ENCODE data around the gene NRCAM. TPM values are rescaled to one million over a fixed set of nuclear protein-coding genes. Genes with fewer than 3 reads are reported as not detected.
"Not testable (repeated sequence)": the region's sequence is repeated elsewhere in the genome, so short reads cannot be mapped to it uniquely, and the experiment has no call there.

The NRCAM gene
- total and polyA plus RNA-seq, 2 donors = 4.7 to 13.9 TPM

DNA sequence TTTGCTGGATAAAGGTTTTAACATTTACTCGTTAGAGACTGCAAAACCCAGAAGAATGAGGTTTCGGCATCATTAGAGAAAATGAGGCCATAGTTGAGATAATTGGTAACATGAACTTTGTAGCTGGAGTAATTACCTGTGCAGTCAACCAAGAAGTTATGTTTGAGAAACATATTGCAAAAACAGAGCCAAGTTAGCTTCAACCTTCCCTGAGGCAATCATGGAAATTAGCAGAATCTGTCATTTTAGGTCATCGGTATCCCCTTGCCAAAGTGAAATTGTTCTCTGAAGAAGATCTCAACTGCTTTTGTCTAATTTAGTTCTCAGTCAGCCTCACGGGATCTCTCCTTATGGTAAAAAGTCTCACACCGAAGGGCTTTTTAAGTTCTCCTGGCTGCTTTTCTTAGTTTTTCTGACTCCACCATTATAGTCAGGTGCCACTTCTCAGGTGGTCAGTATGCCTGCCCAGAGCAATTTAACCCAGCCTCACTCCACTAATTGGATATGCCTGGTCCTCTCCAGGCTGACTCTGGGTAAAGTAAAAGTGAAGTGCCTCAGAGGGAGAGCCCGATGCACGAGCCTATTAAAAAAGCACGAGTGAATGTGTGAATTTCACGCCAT is 52.5 kb downstream of the NRCAM start:
- H3K27ac ChIP-seq (ENCODE audit: low read depth in 1 of 2, low read length in 1 of 2) = no peak overlapping the region
- DNase-seq (ENCODE audit: low read depth in 6 of 9, low spot score in 9 of 9) = no peak
- H3K9me3 ChIP-seq (ENCODE audit: control insufficient read depth in 2 of 2, insufficient read depth in 1 of 2, low read length in 1 of 2) = no peaks in the 10 kb centered on the region
- no peak overlapping the region for H3K4me3 ChIP-seq (ENCODE audit: low read length in 2 of 2)
- no peaks in the 10 kb centered on the region for H3K4me1 ChIP-seq (ENCODE audit: control insufficient read depth in 2 of 2, insufficient read depth in 2 of 2, low read length in 2 of 2)
- H3K27me3 ChIP-seq (ENCODE audit: control insufficient read depth in 2 of 2, insufficient read depth in 1 of 2, low read length in 1 of 2) = no peaks in the 10 kb centered on the region
- no peaks in the 10 kb centered on the region for H3K36me3 ChIP-seq (ENCODE audit: control insufficient read depth in 2 of 2, insufficient read depth in 2 of 2, low read length in 1 of 2)
- 91% methylated on average over 9 of the region's 9 CpGs for WGBS

DNA sequence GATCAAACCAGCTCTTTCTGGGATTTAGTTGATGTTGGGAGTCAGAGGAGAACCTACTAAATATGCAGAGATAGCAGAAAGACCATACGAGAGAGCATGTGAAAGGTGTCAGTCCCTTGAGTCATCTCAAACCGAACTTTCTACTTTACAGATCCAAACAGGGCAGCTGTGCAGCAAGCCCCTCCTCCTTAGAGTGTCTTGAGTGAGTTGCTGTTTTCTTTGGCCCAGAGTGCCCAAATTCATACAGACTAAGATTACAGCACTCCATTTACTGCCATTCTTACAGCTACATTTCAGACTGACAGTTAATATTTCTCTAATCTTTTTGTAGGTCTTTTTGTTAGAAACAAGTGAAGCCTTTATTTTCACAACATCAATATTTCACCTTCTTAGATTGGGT is 53.4 kb downstream of the NRCAM start:
- no peaks in the 10 kb centered on the region for H3K9me3 ChIP-seq (ENCODE audit: control insufficient read depth in 2 of 2, insufficient read depth in 1 of 2, low read length in 1 of 2)
- no peaks in the 10 kb centered on the region for H3K36me3 ChIP-seq (ENCODE audit: control insufficient read depth in 2 of 2, insufficient read depth in 2 of 2, low read length in 1 of 2)
- no peak overlapping the region for H3K27ac ChIP-seq (ENCODE audit: low read depth in 1 of 2, low read length in 1 of 2)
- no peak overlapping the region for H3K4me3 ChIP-seq (ENCODE audit: low read length in 2 of 2)
- H3K27me3 ChIP-seq (ENCODE audit: control insufficient read depth in 2 of 2, insufficient read depth in 1 of 2, low read length in 1 of 2) = no peaks in the 10 kb centered on the region
- H3K4me1 ChIP-seq (ENCODE audit: control insufficient read depth in 2 of 2, insufficient read depth in 2 of 2, low read length in 2 of 2) = no peaks in the 10 kb centered on the region
- DNase-seq (ENCODE audit: low read depth in 6 of 9, low spot score in 9 of 9) = peak in 1 of 9 donors; percentile 9
- WGBS = 69% methylated on average over 2 of the region's 2 CpGs

DNA sequence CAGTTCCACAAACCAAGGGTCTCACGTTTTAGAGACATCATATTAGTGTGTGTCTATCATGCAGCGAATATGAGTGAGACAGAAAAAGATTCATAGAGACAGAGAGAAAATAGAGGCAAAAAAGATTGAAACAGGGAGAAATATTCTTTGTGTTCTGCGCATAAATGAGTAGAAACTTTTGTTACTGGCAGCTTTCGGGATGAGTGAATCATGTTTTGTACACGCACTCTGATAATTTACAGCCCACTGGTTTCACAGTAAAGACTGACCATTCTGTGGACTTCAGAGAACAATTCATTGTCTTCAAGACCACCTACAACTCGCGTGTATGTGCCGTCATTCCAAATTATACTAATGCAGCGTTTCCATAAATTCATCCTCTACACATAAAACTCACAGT is 60.2 kb downstream of the NRCAM start:
- Histone ChIP-seq H3K9me3 (ENCODE audit: control insufficient read depth in 2 of 2, insufficient read depth in 1 of 2, low read length in 1 of 2) (no peaks in the 10 kb centered on the region), H3K27me3 (ENCODE audit: control insufficient read depth in 2 of 2, insufficient read depth in 1 of 2, low read length in 1 of 2) (no peaks in the 10 kb centered on the region), H3K4me3 (ENCODE audit: low read length in 2 of 2) (no peak overlapping the region), H3K4me1 (ENCODE audit: control insufficient read depth in 2 of 2, insufficient read depth in 2 of 2, low read length in 2 of 2) (no peaks in the 10 kb centered on the region), H3K27ac (ENCODE audit: low read depth in 1 of 2, low read length in 1 of 2) (no peak overlapping the region), H3K36me3 (ENCODE audit: control insufficient read depth in 2 of 2, insufficient read depth in 2 of 2, low read length in 1 of 2) (no peaks in the 10 kb centered on the region)
- DNase-seq (ENCODE audit: low read depth in 6 of 9, low spot score in 9 of 9) = no peak
- 94% methylated on average over 9 of the region's 9 CpGs for WGBS

DNA sequence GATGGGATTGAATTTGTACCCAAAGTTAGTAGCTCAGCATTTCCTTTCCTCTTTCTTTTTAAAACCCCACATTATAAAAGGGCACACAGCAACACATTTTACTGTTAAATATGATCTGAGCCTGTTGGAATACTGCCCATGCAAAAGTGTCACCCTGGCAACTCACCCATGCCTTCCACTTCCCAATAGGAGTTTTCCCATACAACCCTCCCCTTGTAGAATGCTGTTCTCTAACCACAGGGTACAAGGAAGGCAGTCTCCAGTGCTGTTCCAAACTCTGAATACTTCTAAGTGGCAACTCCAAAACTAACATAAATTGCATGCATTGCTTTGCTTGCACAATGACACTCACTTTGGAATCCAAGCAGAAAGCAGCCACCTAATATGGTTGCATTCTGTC is 60.8 kb downstream of the NRCAM start:
- Histone ChIP-seq H3K4me3 (ENCODE audit: low read length in 2 of 2) (no peak overlapping the region), H3K27me3 (ENCODE audit: control insufficient read depth in 2 of 2, insufficient read depth in 1 of 2, low read length in 1 of 2) (no peaks in the 10 kb centered on the region), H3K36me3 (ENCODE audit: control insufficient read depth in 2 of 2, insufficient read depth in 2 of 2, low read length in 1 of 2) (no peaks in the 10 kb centered on the region), H3K27ac (ENCODE audit: low read depth in 1 of 2, low read length in 1 of 2) (no peak overlapping the region), H3K9me3 (ENCODE audit: control insufficient read depth in 2 of 2, insufficient read depth in 1 of 2, low read length in 1 of 2) (no peaks in the 10 kb centered on the region), H3K4me1 (ENCODE audit: control insufficient read depth in 2 of 2, insufficient read depth in 2 of 2, low read length in 2 of 2) (no peaks in the 10 kb centered on the region)
- DNase-seq (ENCODE audit: low read depth in 6 of 9, low spot score in 9 of 9) = no peak

DNA sequence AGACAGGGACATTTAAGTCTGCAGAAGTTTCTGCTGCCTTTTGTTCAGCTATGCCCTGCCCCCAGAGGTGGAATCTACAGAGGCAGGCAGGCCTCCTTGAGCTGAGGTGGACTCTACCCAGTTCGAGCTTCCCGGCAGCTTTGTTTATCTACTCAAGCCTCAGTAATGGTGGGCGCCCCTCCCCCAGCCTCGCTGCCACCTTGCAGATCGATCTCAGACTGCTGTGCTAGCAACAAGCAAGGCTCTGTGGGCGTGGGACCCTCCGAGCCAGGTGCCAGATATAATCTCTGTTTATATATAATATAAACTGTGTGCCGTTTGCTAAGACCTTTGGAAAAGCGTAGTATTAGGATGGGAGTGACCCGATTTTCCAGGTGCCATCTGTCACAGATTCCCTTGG is 63.1 kb downstream of the NRCAM start:
- not testable (repeated sequence) for DNase-seq (ENCODE audit: low read depth in 6 of 9, low spot score in 9 of 9); H3K36me3 ChIP-seq (ENCODE audit: control insufficient read depth in 2 of 2, insufficient read depth in 2 of 2, low read length in 1 of 2)

DNA sequence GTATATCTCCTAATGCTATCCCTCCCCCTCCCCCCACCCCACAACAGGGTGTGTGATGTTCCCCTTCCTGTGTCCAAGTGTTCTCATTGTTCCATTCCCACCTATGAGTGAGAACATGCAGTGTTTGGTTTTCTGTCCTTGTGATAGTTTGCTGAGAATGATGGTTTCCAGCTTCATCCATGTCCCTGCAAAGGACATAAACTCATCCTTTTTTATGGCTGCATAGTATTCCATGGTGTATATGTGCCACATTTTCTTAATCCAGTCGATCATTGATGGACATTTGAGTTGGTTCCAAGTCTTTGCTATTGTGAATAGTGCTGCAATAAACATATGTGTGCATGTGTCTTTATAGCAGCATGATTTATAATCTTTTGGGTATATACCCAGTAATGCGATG is 68.5 kb downstream of the NRCAM start:
- 92% methylated on average over 2 of the region's 2 CpGs for WGBS
- not testable (repeated sequence) for H3K4me1 ChIP-seq (ENCODE audit: control insufficient read depth in 2 of 2, insufficient read depth in 2 of 2, low read length in 2 of 2); H3K36me3 ChIP-seq (ENCODE audit: control insufficient read depth in 2 of 2, insufficient read depth in 2 of 2, low read length in 1 of 2); H3K27ac ChIP-seq (ENCODE audit: low read depth in 1 of 2, low read length in 1 of 2); H3K4me3 ChIP-seq (ENCODE audit: low read length in 2 of 2); H3K9me3 ChIP-seq (ENCODE audit: control insufficient read depth in 2 of 2, insufficient read depth in 1 of 2, low read length in 1 of 2); DNase-seq (ENCODE audit: low read depth in 6 of 9, low spot score in 9 of 9); H3K27me3 ChIP-seq (ENCODE audit: control insufficient read depth in 2 of 2, insufficient read depth in 1 of 2, low read length in 1 of 2)

More for the DNA sequence above, 63.1 kb downstream of the NRCAM start:
- H3K27ac ChIP-seq (ENCODE audit: low read depth in 1 of 2, low read length in 1 of 2); H3K4me3 ChIP-seq (ENCODE audit: low read length in 2 of 2); H3K4me1 ChIP-seq (ENCODE audit: control insufficient read depth in 2 of 2, insufficient read depth in 2 of 2, low read length in 2 of 2); H3K9me3 ChIP-seq (ENCODE audit: control insufficient read depth in 2 of 2, insufficient read depth in 1 of 2, low read length in 1 of 2); H3K27me3 ChIP-seq (ENCODE audit: control insufficient read depth in 2 of 2, insufficient read depth in 1 of 2, low read length in 1 of 2): not testable (repeated sequence)
- 80% methylated on average over 10 of the region's 10 CpGs for WGBS

DNA sequence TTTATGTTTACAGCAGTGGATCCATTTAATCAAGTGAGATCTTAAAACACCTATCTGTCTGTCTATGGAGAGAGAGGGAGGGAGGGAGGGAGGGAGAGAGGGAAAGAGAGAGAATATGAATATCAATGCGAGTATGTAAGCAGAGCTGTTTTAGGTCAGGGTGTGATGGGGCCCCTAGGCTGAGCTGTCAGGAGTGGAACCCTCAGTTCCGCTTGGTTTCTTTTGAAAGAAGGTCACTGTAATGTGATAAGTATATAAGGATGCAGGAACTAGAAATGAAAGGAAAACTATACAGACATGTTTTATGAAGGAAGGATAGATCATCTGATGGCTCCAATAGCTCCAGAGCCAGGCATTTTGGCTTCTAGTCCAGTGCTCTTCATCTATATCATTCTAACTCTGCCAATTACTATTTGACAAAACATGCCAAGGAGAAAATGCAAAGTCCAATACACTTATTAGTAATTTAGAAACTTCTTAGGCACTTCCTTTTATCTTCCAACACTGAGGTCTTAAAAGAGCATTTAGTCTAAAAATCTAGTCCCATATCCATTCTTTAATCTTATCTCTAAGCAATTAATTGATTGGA is 70.3 kb downstream of the NRCAM start:
- H3K27ac ChIP-seq (ENCODE audit: low read depth in 1 of 2, low read length in 1 of 2) = no peak overlapping the region
- no peak for DNase-seq (ENCODE audit: low read depth in 6 of 9, low spot score in 9 of 9)
- 76% methylated on average over 2 of the region's 2 CpGs for WGBS
- no peaks in the 10 kb centered on the region for H3K4me1 ChIP-seq (ENCODE audit: control insufficient read depth in 2 of 2, insufficient read depth in 2 of 2, low read length in 2 of 2)
- H3K4me3 ChIP-seq (ENCODE audit: low read length in 2 of 2) = no peak overlapping the region
- no peaks in the 10 kb centered on the region for H3K36me3 ChIP-seq (ENCODE audit: control insufficient read depth in 2 of 2, insufficient read depth in 2 of 2, low read length in 1 of 2)
- no peaks in the 10 kb centered on the region for H3K9me3 ChIP-seq (ENCODE audit: control insufficient read depth in 2 of 2, insufficient read depth in 1 of 2, low read length in 1 of 2)
- no peaks in the 10 kb centered on the region for H3K27me3 ChIP-seq (ENCODE audit: control insufficient read depth in 2 of 2, insufficient read depth in 1 of 2, low read length in 1 of 2)

DNA sequence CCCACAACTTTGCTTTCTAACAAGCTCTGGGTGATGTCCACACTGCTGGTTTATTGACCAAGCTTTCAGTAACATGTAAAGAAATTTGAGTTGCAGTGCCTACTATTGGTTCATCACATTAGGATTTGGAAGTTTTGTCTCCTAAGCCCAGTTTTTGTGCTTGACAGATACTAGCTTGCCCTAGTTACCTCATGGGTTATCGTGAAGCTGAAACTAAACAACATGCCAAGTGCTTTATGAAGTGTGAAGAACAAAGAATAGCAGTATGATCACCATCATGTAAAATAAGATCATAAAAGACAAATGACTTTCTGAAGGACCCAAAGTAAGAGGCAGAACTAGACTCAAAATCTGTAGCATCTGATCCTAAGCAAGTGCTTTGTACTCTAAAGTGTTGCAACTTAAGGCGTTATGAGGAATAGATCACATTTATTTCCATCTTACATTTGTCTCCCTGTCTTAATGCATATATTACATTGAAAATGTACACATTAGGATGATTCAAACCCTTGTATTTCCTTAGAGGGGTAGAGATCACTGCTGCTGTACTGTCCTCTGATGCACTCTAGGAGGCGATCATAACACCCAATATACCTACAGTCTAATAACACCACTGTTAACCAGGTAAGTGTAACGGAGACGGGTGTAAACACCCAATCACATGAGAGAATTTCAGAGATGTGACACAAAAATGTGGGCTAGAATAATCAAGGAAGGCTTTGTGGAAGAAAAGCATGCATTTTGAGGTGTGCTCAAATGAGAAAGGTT is 71.3 kb downstream of the NRCAM start:
- DNase-seq (ENCODE audit: low read depth in 6 of 9, low spot score in 9 of 9) = no peak
- no peaks in the 10 kb centered on the region for H3K36me3 ChIP-seq (ENCODE audit: control insufficient read depth in 2 of 2, insufficient read depth in 2 of 2, low read length in 1 of 2)
- no peak overlapping the region for H3K4me3 ChIP-seq (ENCODE audit: low read length in 2 of 2)
- no peaks in the 10 kb centered on the region for H3K27me3 ChIP-seq (ENCODE audit: control insufficient read depth in 2 of 2, insufficient read depth in 1 of 2, low read length in 1 of 2)
- no peak overlapping the region for H3K27ac ChIP-seq (ENCODE audit: low read depth in 1 of 2, low read length in 1 of 2)
- H3K9me3 ChIP-seq (ENCODE audit: control insufficient read depth in 2 of 2, insufficient read depth in 1 of 2, low read length in 1 of 2) = no peaks in the 10 kb centered on the region
- H3K4me1 ChIP-seq (ENCODE audit: control insufficient read depth in 2 of 2, insufficient read depth in 2 of 2, low read length in 2 of 2) = no peaks in the 10 kb centered on the region
- 75% methylated on average over 5 of the region's 5 CpGs for WGBS

DNA sequence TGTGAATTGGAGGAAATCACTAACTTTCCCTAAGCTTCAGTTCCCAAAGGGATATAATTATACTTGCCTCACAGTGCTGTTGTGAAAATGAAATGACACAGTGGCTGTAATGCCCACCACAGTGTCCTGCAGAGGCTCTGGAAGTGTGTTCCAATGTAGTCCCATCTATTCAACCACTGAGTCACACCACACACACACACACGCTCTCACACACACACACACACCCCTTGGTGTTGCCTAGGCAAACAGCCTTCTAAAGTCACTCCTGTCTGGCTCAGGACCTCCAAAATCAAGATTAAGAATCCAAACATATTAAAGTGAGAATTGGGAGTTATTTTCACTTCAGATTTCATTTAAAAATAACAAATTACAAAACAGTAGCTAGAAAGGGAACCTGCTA is 73.3 kb downstream of the NRCAM start:
- Histone ChIP-seq H3K27me3 (ENCODE audit: control insufficient read depth in 2 of 2, insufficient read depth in 1 of 2, low read length in 1 of 2) (no peaks in the 10 kb centered on the region), H3K4me1 (ENCODE audit: control insufficient read depth in 2 of 2, insufficient read depth in 2 of 2, low read length in 2 of 2) (no peaks in the 10 kb centered on the region), H3K36me3 (ENCODE audit: control insufficient read depth in 2 of 2, insufficient read depth in 2 of 2, low read length in 1 of 2) (no peaks in the 10 kb centered on the region), H3K4me3 (ENCODE audit: low read length in 2 of 2) (no peak overlapping the region), H3K27ac (ENCODE audit: low read depth in 1 of 2, low read length in 1 of 2) (no peak overlapping the region), H3K9me3 (ENCODE audit: control insufficient read depth in 2 of 2, insufficient read depth in 1 of 2, low read length in 1 of 2) (no peaks in the 10 kb centered on the region)
- no peak for DNase-seq (ENCODE audit: low read depth in 6 of 9, low spot score in 9 of 9)
- WGBS = 77% methylated on average over 1 of the region's 1 CpG
